Measurements from ENCODE around the gene PAX3.

The PAX3 gene

DNA sequence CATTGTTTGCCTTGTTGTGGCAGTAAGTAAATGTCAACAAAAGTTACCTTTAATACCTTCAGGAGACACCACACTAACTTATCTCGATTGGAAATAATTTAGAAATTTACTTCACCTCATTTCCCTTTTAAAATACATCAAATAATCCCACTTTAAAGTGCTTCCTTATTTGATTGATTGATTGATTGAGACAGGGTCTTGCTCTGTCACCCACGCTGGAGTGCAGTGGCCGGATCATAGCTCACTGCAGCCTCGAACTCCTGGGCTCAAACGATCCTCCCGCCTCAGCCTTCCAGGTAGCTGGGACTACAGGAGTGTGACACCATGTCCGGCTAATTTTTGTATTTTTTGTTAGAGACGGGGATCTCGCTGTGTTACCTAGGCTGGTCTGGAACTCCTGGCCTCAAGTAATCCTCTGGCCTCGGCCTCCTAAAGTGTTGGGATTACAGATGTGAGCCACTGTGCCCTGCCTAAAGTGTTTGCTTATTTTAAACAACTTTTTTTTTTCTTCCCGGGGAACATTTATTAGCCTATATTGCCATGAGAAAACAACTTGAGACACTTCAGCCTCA, 12.0 kb upstream of the PAX3 start:
- DNase-seq (ENCODE audit: low spot score) (no peak), FAIRE-seq (no peak)

DNA sequence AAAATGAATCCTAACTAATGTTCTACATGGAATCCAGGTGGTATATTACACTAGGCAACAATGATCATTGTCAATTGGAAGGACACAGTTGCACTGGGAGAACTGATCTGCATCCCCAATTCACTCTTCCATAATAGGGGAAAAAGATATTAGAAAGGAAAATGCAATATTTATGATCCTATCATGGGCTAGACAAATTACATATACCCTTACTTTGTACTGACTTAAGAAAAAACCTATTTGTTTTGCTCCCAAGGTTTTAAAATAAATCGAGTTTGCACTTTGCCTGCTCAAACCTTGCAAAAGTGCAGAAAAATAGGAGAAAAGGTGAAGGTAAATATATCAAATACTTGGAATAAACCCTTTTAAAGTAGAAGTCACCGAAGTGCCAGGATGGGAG, 11.0 kb upstream of the PAX3 start:
- DNase-seq (ENCODE audit: low spot score) (no peak), FAIRE-seq (no peak)

DNA sequence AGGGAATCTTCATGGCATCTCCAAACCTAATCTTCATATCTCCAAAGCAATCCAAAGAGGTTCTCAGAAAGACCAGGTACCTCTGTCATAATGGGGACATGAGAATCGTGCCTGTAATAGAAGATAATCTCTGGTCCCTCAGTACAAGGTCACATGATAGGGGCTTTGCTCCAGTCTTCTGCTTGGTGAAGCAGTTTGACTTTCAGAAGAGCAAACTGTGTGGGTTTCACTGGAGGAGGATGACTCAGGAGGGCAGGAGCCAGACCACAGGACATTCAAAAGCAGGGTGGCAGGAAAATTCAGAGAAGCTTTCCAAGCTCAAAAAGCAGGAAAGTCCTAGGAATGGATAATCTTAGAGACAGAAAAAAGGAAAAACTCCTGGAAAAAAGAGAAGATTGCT, 10.6 kb upstream of the PAX3 start:
- no peak for FAIRE-seq

GRCh38 chr2:222307978-222308730, 9.4 kb upstream of the PAX3 start:
- FAIRE-seq (no peak), DNase-seq (ENCODE audit: low spot score) (no peak)

More for the DNA sequence above, 10.6 kb upstream of the PAX3 start:
- no peak for DNase-seq (ENCODE audit: low spot score)

- DNase-seq (ENCODE audit: low spot score) (no peak), FAIRE-seq (no peak)
Observed at GRCh38 chr2:222307143-222307756, 8.5 kb upstream of the PAX3 start.

DNA sequence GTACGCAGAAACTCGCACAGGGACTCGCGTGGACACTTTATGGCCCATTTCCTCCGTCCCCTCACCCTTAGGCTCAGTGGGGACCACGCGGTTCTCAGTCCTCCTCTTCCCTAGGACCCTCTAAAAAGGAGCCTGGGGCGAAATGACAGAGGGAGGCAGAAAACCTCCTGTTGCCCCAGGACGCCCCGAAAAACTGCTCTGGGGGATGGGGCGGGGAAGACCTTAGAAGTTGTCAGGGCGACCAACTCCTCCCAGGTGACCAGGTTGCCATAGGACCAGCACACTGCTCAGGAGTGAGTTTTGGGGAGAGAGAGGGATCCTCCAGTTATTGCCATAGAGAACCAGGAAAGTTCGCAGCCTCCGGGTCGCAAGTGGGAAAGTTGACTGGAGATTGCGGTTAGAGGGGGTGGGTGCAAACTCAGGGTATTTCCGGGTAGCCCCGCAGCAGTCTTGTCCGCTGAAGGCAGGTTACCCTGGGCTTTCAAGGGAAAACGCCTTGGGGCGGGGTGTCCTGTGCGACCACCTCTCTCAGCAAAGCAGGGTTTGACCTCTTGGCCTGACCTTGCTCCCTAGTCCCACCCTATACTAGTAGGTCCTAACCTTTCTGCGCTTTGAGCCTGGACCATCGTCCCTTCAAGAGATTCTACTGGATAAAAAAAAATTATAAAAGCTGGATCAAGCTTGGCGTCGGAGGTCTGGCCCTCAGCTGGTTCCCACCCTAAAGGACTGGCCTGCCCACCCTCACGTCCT, 7.8 kb upstream of the PAX3 start:
- FAIRE-seq (no peak), DNase-seq (ENCODE audit: low spot score) (no peak)

DNA sequence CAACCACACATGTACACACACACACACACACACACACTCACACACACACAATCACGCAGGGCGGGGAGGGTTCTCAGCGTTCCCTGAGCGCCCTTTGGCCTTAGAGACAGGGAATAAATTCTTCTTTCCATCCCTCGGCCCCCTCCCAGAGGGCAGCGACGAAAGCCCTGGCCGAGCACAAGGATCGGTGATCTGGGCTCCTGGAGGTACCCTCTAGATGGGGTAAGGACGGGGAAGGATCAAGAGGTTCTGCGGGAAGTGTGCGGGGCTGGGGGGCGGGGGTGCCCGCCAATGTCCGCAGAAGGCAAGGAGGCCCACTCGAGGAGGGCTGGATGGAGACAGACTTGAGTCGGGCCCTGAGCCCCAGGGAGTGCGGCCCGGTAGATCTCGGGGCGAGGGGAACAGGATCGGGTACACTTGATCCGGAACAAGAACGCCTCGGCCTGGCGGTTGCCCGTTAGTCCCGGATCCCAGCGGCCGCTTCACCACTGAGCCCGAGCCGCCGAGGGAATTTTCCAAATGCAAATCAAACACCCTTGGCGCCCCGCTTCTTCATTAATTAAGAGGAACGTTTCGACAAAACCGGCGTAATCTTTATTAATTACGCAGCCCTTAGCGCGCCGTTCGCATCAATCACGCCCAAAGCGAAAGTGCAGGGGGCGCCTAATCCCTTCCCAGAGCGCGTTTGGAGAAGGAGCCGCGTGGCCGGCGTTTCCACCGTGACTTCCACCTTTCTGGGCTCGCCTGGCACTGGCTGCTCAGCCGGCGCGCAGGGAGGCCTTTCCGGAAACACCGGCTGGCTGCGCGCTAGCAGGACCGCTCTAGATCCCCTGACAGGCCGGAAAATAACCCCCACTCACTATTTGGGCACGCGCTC, 7.0 kb upstream of the PAX3 start:
- DNase-seq (ENCODE audit: low spot score) (no peak), FAIRE-seq (no peak)

DNA sequence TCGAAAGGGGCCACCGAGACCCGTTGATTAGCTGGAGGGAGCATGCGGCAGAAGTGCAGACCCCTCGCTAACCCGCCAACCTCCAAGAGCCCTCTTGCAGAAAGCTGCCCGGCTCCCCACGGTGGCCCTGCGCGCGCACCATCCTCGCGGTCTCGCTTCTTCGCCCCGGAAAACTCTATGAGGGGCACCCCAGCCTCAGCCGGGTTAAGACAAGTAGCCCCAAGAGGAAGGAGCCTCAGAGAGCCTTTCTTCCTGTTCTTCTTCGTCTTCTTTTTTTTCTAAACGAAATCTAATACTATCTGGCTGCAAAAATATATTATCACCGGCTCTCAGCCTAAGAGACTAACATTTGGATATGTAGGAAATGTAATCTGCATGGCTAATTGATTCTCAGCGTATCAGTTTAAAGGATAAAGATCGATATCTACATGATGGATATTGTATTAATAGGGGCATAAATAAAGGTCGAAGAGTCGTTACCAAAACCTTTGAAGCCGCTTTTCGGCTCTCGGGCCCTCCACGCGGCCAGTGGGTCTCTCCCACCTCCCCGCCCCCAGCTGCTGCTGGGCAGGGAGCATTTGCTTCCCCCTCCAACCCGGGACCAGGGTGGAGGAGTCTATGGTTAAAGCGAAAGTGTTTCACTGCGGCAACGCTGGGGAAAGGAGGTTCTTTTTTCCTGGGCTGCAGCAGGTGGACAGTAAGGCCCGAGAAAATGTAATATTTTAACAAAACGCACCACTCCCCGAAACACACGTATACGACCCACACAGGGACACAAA, 6.1 kb upstream of the PAX3 start:
- DNase-seq (ENCODE audit: low spot score) (no peak), FAIRE-seq (no peak)

- FAIRE-seq (no peak), DNase-seq (ENCODE audit: low spot score) (no peak)
Observed at GRCh38 chr2:222303828-222304736, 5.3 kb upstream of the PAX3 start.

DNA sequence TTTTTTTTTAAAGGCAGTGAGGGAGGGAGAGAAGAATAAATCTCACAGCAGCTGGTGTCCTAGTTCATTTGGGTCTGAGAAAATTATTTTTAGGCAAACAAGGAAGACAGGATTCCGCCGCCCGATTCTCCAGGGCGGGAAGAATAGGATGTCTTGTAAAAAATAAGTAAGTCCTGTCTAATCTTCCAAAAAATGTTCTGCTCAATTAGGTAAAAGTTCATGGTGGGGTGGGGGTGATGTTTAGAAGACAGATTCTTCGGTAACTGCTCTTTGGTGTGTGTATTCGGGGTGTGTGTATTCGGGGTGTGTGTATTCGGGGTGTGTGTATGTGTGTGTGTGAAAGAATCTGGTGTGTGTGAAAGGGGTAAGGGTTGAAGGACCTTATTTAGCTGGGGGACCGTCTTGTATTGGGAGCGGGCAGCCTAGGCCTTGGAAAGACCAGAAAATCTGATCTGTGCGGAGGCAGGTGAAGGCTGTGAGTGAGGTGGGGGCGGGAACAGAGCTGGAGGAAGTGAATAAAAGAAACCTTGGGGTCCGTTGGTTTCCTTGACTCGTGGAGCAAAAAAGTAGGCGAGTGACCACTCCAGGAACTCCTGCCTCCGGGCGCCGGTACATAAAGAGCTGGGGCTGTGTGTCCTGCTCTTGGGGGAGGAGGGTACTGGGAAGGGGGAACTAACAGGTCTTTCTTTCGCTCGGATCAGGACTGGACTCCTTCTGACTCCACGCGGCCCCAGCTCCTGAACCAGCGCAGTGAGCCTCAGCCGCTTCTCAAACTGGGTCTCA, 4.4 kb upstream of the PAX3 start:
- FAIRE-seq (no peak), DNase-seq (ENCODE audit: low spot score) (no peak)

- no peak for FAIRE-seq
- DNase-seq (ENCODE audit: low spot score): no peak
Observed at GRCh38 chr2:222302178-222303018, 3.6 kb upstream of the PAX3 start.

DNA sequence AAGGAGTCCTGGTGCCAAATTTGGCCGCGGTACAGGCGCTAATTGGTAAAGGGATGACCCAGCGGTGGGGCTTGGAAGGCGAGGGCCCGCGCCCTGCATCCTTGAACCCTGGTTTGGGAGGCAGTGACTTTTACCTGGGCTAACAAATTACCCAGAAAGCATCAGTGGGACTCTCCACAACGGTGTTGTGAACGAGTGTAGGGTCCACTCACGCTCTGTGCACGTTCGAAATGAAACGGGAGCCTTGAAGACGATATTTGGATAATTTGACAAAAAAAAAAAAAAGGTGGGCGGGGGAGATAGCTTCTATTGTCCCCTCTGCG, 3.0 kb upstream of the PAX3 start:
- FAIRE-seq: no peak

DNA sequence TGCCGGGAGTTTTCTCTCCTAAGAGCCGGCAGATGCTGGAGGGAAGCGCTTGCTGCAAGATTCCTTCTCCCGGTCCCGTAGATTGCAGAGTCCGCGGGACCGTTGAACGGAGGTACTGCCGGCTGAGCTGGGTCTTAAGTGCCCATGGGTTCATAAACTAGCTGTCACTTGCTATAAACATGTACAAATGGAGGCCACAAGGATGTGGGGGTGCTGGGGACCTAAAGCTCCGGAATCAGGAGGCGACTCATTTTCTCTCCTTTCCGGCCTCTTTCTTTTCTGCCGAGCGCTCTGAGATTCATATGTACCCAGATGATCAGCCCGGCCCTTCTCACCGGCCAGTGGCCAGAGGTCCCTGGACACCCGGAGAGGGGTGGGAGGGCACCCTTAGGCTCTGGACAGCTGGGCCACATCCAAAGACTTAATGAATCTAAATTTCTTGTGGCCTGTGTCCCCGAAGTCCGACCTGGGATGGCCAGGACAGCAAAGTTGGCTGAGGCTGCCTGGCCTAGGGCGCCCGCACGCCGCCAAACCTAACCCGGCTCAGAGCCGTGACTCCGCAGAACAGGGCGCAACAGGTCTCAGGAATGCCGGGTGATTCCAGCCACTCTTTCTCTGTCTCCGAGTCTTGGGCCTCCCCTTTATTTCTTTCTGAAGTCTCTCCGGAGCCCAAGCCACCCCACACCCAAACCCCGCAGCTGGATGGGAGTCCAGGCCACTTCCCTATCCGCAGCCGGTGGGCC, 2.4 kb upstream of the PAX3 start:
- FAIRE-seq (no peak), DNase-seq (ENCODE audit: low spot score) (no peak)

More for the DNA sequence above, 3.0 kb upstream of the PAX3 start:
- DNase-seq (ENCODE audit: low spot score): no peak

GRCh38 chr2:222300726-222301052, 1.9 kb upstream of the PAX3 start:
- FAIRE-seq: no peak

DNA sequence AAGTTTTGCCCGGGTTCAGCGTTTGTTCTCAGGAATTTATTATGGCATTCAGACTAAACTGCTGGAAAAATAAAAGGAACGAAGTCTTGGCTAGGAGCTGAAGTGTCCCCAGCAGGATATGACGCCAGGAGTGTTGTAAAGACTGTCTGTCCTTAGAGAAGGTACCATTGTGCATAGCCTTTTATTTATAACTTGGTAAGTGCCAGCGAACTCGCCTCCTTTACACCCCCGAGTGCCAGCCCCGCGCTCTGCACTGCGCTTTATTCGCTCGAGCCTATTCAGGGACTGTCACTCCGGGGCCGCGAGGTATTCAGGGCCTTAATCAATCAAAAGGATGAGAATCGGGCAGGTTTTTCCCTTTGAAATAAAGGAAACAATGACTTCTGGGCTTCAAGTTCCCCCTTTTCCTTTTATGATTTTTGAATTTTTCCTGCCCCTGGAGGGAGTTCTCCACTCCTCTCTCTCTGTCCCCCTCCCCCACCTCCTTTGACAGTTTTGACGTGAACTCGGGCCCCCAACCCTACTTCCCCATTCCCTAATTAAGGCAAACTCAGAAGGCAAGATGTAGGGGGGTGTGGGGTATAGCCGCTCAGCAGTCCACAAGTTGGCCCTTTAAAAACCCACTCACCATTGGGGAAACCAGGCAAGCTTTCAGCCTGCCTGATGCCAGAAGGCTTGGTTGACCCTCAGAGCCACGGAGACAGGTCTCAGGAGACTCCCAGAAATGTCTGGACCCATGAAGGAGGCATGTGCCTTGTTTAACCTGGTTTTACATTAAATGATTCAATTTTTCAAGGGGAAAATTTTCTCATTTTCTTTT, 1.3 kb upstream of the PAX3 start:
- no peak for FAIRE-seq
- no peak for DNase-seq (ENCODE audit: low spot score)

More at GRCh38 chr2:222300726-222301052, 1.9 kb upstream of the PAX3 start:
- DNase-seq (ENCODE audit: low spot score): no peak

DNA sequence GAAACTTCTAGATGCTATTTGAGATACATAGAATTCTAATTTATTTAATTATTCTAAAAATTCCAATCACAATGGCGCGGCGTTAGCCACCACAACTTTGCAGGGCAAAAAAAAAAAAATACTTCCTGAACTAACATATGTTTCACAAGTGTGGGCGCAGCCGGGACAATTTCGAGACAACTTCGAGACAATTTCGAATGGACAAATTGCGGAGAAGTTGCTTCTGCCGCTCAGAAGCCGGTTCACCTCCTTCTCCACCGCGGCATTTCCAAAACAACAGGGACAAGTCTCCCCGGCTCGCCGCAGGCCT, 842 bp downstream of the PAX3 start:
- DNase-seq (ENCODE audit: low spot score) (no peak), FAIRE-seq (no peak)

DNA sequence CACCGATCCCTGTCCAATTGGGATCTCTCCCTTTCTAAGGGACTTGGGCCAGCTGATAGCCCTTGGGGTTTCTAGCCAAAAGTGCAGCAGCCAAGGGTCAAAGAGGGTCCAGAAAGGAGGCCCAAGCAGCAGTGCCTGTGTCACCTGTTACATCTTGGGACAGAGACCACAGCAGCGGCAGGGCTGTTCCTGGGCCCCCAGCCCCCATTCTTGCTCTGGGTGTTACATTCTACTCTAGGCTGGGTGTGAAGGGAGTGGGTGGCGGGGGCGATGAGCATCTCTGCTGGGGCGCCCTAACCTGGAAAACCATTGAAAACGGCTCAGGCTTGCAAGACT, 1.2 kb downstream of the PAX3 start:
- no peak for FAIRE-seq
- DNase-seq (ENCODE audit: low spot score): no peak

Data from RCC 7860 (cell line).